ENCODE data around the gene CXCL12.

GRCh38 chr10:44327461-44327860 is 57.4 kb downstream of the CXCL12 start:
- no peak for TF ChIP-seq CTCF (IDR thresholded peaks at IDR 0.05)
- TF ChIP-seq POLR2A (IDR thresholded peaks at IDR 0.05): no peak
- TF ChIP-seq POLR2AphosphoS5 (IDR thresholded peaks at IDR 0.05): no peak

Measured in prostate gland (tissue), 2 donors.